ENCODE measurements around the gene NFASC.

DNA sequence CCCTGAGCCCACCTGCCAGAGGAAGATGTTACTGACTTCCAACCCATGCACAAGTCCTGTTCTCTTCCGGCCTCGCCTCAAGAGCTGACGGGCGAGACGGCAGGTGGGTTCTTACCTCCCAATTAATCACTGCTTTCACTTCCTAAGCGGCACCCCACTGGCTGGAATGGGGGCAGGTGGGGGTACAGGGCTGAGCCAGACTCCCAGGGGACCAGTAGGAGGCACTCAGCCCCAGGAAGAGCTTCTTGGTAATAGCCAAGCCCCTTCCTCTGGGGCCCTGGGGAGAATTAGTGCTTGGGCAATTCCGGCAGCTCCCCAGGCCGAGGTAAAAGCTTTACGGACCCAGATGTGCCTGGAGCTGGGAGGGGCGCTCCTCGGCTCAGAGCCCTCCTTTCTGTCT, 182.0 kb downstream of the NFASC start:
- TF ChIP-seq POLR2AphosphoS5 (IDR thresholded peaks at IDR 0.05; ENCODE audit: borderline replicate concordance, low read depth, low read length) (no peak), EZH2 (IDR thresholded peaks at IDR 0.05) (no peak)
